ENCODE measurements around the gene MPRIP.

- TF ChIP-seq CTCF (IDR thresholded peaks at IDR 0.05) = no peak
- no peak for TF ChIP-seq POLR2A (IDR thresholded peaks at IDR 0.05)
These were observed 37.9 kb downstream of the MPRIP start for GRCh38 chr17:17080181-17080631.
